ENCODE measurements around the gene VPS39.

Gene VPS39

GRCh38 chr15:42120285-42120684 lies 87.8 kb downstream of the VPS39 start:
- H3K4me3 ChIP-seq (ENCODE audit: low read depth, low read length) = no peak overlapping the region
- TF ChIP-seq CTCF (IDR thresholded peaks at IDR 0.05; ENCODE audit: borderline replicate concordance, insufficient read depth, low read depth, low read length) = no peak

- no peak overlapping the region for H3K4me3 ChIP-seq (ENCODE audit: low read depth, low read length)
- no peak for TF ChIP-seq CTCF (IDR thresholded peaks at IDR 0.05; ENCODE audit: borderline replicate concordance, insufficient read depth, low read depth, low read length)
These were observed 88.7 kb downstream of the VPS39 start for GRCh38 chr15:42119446-42119760.

GRCh38 chr15:42118650-42119445 lies 89.3 kb downstream of the VPS39 start:
- TF ChIP-seq CTCF (IDR thresholded peaks at IDR 0.05; ENCODE audit: borderline replicate concordance, insufficient read depth, low read depth, low read length) = no peak
- H3K4me3 ChIP-seq (ENCODE audit: low read depth, low read length) = no peak overlapping the region

GRCh38 chr15:42111924-42112323 lies 96.2 kb downstream of the VPS39 start:
- no peak overlapping the region for H3K4me3 ChIP-seq (ENCODE audit: low read depth, low read length)
- TF ChIP-seq CTCF (IDR thresholded peaks at IDR 0.05; ENCODE audit: borderline replicate concordance, insufficient read depth, low read depth, low read length) = no peak

- H3K4me3 ChIP-seq (ENCODE audit: low read depth, low read length) = no peak overlapping the region
- no peak for TF ChIP-seq CTCF (IDR thresholded peaks at IDR 0.05; ENCODE audit: borderline replicate concordance, insufficient read depth, low read depth, low read length)
These were observed 97.7 kb downstream of the VPS39 start for GRCh38 chr15:42110367-42110766.

GRCh38 chr15:42108806-42109205 lies 99.3 kb downstream of the VPS39 start:
- no peak overlapping the region for H3K4me3 ChIP-seq (ENCODE audit: low read depth, low read length)
- no peak for TF ChIP-seq CTCF (IDR thresholded peaks at IDR 0.05; ENCODE audit: borderline replicate concordance, insufficient read depth, low read depth, low read length)

Data from GM12875 (cell line).